HepG2 (cell line): ENCODE data around the gene MAP3K9. TPM values are rescaled to one million over a fixed set of nuclear protein-coding genes. Genes with fewer than 3 reads are reported as not detected.

ENCODE experiments used
- ATAC-seq: fragments of 200-7000 bp; cut with Tn5 transposase; 3 replicates; pipeline ENCODE4 v1.9.1; 2020; ENCODE audit warnings: mild to moderate bottlenecking, moderate library complexity
- BruUV-seq: library from RNA; stranded (reverse); fragments of 400-500 nt; replicated peaks from 2 replicates; lab custom pipeline; 2021; lab: Mats Ljungman, UMichigan
- CTCF ChIA-PET: fragments of 300-600 bp; formaldehyde crosslinking; extraction: SDS; loops from one replicate; lab custom pipeline; 2021; ENCODE audit warnings: low total read pairs, inconsistent platforms, low intra/inter-chr PET ratio; lab: Yijun Ruan, JAX
- POLR2A ChIA-PET: fragments of 350-600 bp; sonication (Branson Sonifier 250); formaldehyde crosslinking; loops from one replicate; lab custom pipeline; 2020; ENCODE audit warnings: antibody characterized with exemption, inconsistent platforms; lab: Yijun Ruan, JAX
- DNase-seq: peaks from one replicate; pipeline ENCODE4 v3.0.0-alpha.2; 2015; ENCODE audit warnings: low spot score
- FAIRE-seq: peaks from 3 replicates; lab custom pipeline; 2011; peaks lifted over from hg19 to GRCh38; lab: Jason Lieb, UNC
- H2AFZ ChIP-seq: one replicate; pipeline ENCODE4 v1.6.1; 2011; ENCODE audit warnings: low read length, inconsistent platforms
- H3K27ac ChIP-seq: fragments of 300-600 bp; 3 replicates; pipeline ENCODE4 v1.8.0; 2011; ENCODE audit warnings: mixed run types, mild to moderate bottlenecking, mixed read lengths, low read length, inconsistent platforms; ENCODE audit not compliant: insufficient read depth; ENCODE audit errors: extremely low read length
- H3K27me3 ChIP-seq, 2 experiments: fragments of 200-600 bp in 1 of 2; 2 replicates in 1 of 2; 3 replicates in 1 of 2; pipeline versions ENCODE4 v1.6.0 to v1.8.0; 2011; ENCODE audit warnings: low read length in 2 of 2, mild to moderate bottlenecking in 2 of 2, moderate library complexity in 2 of 2, inconsistent platforms in 1 of 2; ENCODE audit not compliant: insufficient read depth in 2 of 2, control insufficient read depth in 1 of 2
- H3K36me3 ChIP-seq, 2 experiments: fragments of 200-600 bp in 1 of 2; replicated peaks in 1 of 2; 2 replicates in 1 of 2; 3 replicates in 1 of 2; pipeline versions ENCODE4 v1.5.1 to v1.8.0; 2011; ENCODE audit warnings: low read length in 2 of 2, inconsistent platforms in 1 of 2; ENCODE audit not compliant: insufficient read depth in 2 of 2, control insufficient read depth in 1 of 2
- H3K4me1 ChIP-seq: 2 replicates; pipeline ENCODE4 v1.5.1; 2012; ENCODE audit warnings: low read length, inconsistent platforms; ENCODE audit not compliant: insufficient read depth
- H3K4me2 ChIP-seq: 2 replicates; pipeline ENCODE4 v1.6.0; 2011; ENCODE audit warnings: low read depth, low read length, inconsistent platforms
- H3K4me3 ChIP-seq, 3 experiments: fragments of 200-600 bp in 1 of 3; sonication (generic), shearing (Covaris generic) in 1 of 3; replicated peaks in 1 of 3; 2 replicates each; pipeline ENCODE4 v1.5.1; 2011 to 2016; ENCODE audit warnings: low read length in 3 of 3, inconsistent platforms in 2 of 3, low read depth in 2 of 3, mild to moderate bottlenecking in 2 of 3, control low read depth in 1 of 3, mixed read lengths in 1 of 3; ENCODE audit not compliant: insufficient read depth in 1 of 3
- H3K79me2 ChIP-seq: one replicate; pipeline ENCODE4 v1.6.1; 2011; ENCODE audit warnings: low read length, inconsistent platforms; ENCODE audit not compliant: insufficient read depth
- H3K9ac ChIP-seq: 2 replicates; pipeline ENCODE4 v1.6.0; 2011; ENCODE audit warnings: mild to moderate bottlenecking, low read depth, low read length, inconsistent platforms; ENCODE audit not compliant: insufficient read depth
- H3K9me3 ChIP-seq: 2 replicates; pipeline ENCODE4 v1.5.1; 2012; ENCODE audit warnings: mild to moderate bottlenecking, low read length
- H4K20me1 ChIP-seq: 2 replicates; pipeline ENCODE4 v1.6.0; 2011; ENCODE audit warnings: inconsistent platforms, mild to moderate bottlenecking, low read length, moderate library complexity; ENCODE audit not compliant: insufficient read depth
- FOXA1 ChIP-seq, 2 experiments: fragments of 450-650 bp in 1 of 2; sonication (generic) in 1 of 2; formaldehyde crosslinking in 1 of 2; IDR thresholded peaks; 2 replicates each; pipeline versions ENCODE4 v1.4.0 to v1.6.1; 2016 to 2020; ENCODE audit warnings: missing genetic modification reagents in 1 of 2
- HDAC1 ChIP-seq: sonication (generic); formaldehyde crosslinking; IDR thresholded peaks from 2 replicates; pipeline ENCODE4 v1.5.1; 2020; ENCODE audit warnings: mild to moderate bottlenecking, missing genetic modification reagents
- HDAC2 ChIP-seq: sonication (generic); formaldehyde crosslinking; IDR thresholded peaks from 2 replicates; pipeline ENCODE4 v1.4.0; 2020; ENCODE audit warnings: missing genetic modification reagents
- HNF1A ChIP-seq, 2 experiments: sonication (generic) in 1 of 2; formaldehyde crosslinking in 1 of 2; IDR thresholded peaks; 2 replicates each; pipeline versions ENCODE4 v1.4.0 to v1.6.1; 2016 to 2020; ENCODE audit warnings: borderline replicate concordance in 1 of 2, low read depth in 1 of 2, mild to moderate bottlenecking in 1 of 2, missing genetic modification reagents in 1 of 2
- JUN ChIP-seq: sonication (generic); formaldehyde crosslinking; IDR thresholded peaks from 2 replicates; pipeline ENCODE4 v1.4.0; 2020; ENCODE audit warnings: mild to moderate bottlenecking, missing genetic modification reagents
- KDM6A ChIP-seq: IDR thresholded peaks from 2 replicates; pipeline ENCODE4 v1.6.1; 2016; ENCODE audit warnings: low read depth
- NFRKB ChIP-seq: fragments of 450-650 bp; IDR thresholded peaks from 2 replicates; pipeline ENCODE4 v1.6.1; 2017
- ONECUT2 ChIP-seq: sonication (generic); formaldehyde crosslinking; IDR thresholded peaks from 2 replicates; pipeline ENCODE4 v1.4.0; 2020; ENCODE audit warnings: missing genetic modification reagents
- SPEN ChIP-seq: sonication (generic); formaldehyde crosslinking; IDR thresholded peaks from 2 replicates; pipeline ENCODE4 v1.5.1; 2020; ENCODE audit warnings: low read depth, mild to moderate bottlenecking, missing genetic modification reagents
- SSRP1 ChIP-seq: IDR thresholded peaks from 2 replicates; pipeline ENCODE4 v1.6.1; 2016; ENCODE audit warnings: control low read depth
- THAP7 ChIP-seq: sonication (generic); formaldehyde crosslinking; IDR thresholded peaks from 2 replicates; pipeline ENCODE4 v1.8.1; 2023; ENCODE audit warnings: mild to moderate bottlenecking, missing genetic modification reagents
- ZFP36L2 ChIP-seq: sonication (generic); formaldehyde crosslinking; IDR thresholded peaks from 2 replicates; pipeline ENCODE4 v1.4.0; 2020; ENCODE audit warnings: missing genetic modification reagents
- ZNF18 ChIP-seq: sonication (generic); formaldehyde crosslinking; IDR thresholded peaks from 2 replicates; pipeline ENCODE4 v1.8.0; 2022; ENCODE audit warnings: mild to moderate bottlenecking, missing genetic modification reagents; ENCODE audit not compliant: insufficient replicate concordance
- WGBS: methylation state at CpG from one replicate; pipeline ENCODE4 v1.1.6; 2017; ENCODE audit warnings: low lambda C conversion rate; 5-methylcytosine and 5-hydroxymethylcytosine counted together
- in situ Hi-C: cut with HindIII; loops from 2 replicates; pipeline ENCODE4 v1.10.0; 2017; ENCODE audit warnings: low pct_unique_long_range_greater_than_20kb; ENCODE audit not compliant: extremely low pct_ligation_motif_present
- intact Hi-C: fragments of 100-400 bp; cut with micrococcal nuclease; formaldehyde crosslinking; loops from one replicate; pipeline ENCODE4 v1.10.0; 2022; ENCODE audit not compliant: unreplicated experiment
- polyA plus RNA-seq, 8 experiments: library from polyadenylated mRNA; depleted of rRNA in 3 of 8; stranded (reverse) in 7 of 8; unstranded in 1 of 8; fragments of >200 nt; fragmentation: Illumina TruSeq in 4 of 8; extraction: Trizol in 4 of 8; gene quantifications; 2 replicates each; pipeline versions ENCODE4 v1.2.1 to v1.2.3, GENCODE V29; 2011 to 2016; ENCODE audit warnings: low read depth in 4 of 8, missing spikeins in 1 of 8, mixed read lengths in 1 of 8; ENCODE audit not compliant: insufficient read depth in 1 of 8
- total RNA-seq, 5 experiments: library from RNA; depleted of rRNA; stranded (reverse); fragments of >200 nt; fragmentation: Illumina TruSeq; extraction: Trizol; gene quantifications; 2 replicates each; pipeline ENCODE4 v1.2.3, GENCODE V29; 2016; ENCODE audit warnings: low read depth in 1 of 5

The MAP3K9 gene
- total and polyA plus RNA-seq, 2 of the 13 experiments (the other 11 are each of a cell fraction or from before 2014, with no cell fraction given), result 4.3 to 4.5 TPM

- CTCF ChIA-PET, result no interaction called here
- 98% methylated on average over 8 of the region's 8 CpGs for WGBS
- intact Hi-C loops, result no loop called here
These were observed 12.8 kb downstream of the MAP3K9 start for GRCh38 chr14:70796551-70796950.

More at GRCh38 chr14:70796551-70796950, 12.8 kb downstream of the MAP3K9 start:
- H3K9me3 ChIP-seq, result no peaks in the 10 kb centered on the region
- H3K27ac ChIP-seq, result no peak overlapping the region
- no TSS peak for BruUV-seq
- in situ Hi-C loops, result no loop called here
- H3K9ac ChIP-seq, result no peak overlapping the region
- POLR2A ChIA-PET, result no interaction called here
- no peak for ATAC-seq
- no peak for FAIRE-seq
- peaks cover 2% of the 10 kb centered on the region for H3K79me2 ChIP-seq
- 0 out of 2 replicates have a peak, but pooled peaks cover 3% of the 10 kb centered on the region for H4K20me1 ChIP-seq
- DNase-seq, result no peak
- TF ChIP-seq ZNF18 (CRISPR knock-in tag), result no peak
- TF ChIP-seq ONECUT2 (CRISPR knock-in tag), result no peak
- TF ChIP-seq SPEN (CRISPR knock-in tag), result no peak
- no peak for TF ChIP-seq HDAC2 (CRISPR knock-in tag)
- no peak for TF ChIP-seq ZFP36L2
- no peak for TF ChIP-seq KDM6A (CRISPR knock-in tag)
- no peak for TF ChIP-seq HDAC1 (CRISPR knock-in tag)
- TF ChIP-seq SSRP1, result no peak
- TF ChIP-seq NFRKB, result no peak
- TF ChIP-seq JUN (CRISPR knock-in tag), result no peak
- TF ChIP-seq FOXA1 (IDR thresholded peaks at IDR 0.05), result no peak
- no peak for TF ChIP-seq FOXA1 (CRISPR knock-in tag; IDR thresholded peaks at IDR 0.05)
- no peak for TF ChIP-seq HNF1A (IDR thresholded peaks at IDR 0.05; ENCODE audit: low read depth)
- no peak for TF ChIP-seq HNF1A (CRISPR knock-in tag; IDR thresholded peaks at IDR 0.05; ENCODE audit: borderline replicate concordance)
- TF ChIP-seq THAP7 (CRISPR knock-in tag), result no peak
- TF ChIP-seq, all 625 proteins: peak for 0
- H2AFZ ChIP-seq, result no peak overlapping the region
- no peak overlapping the region for H3K4me3 ChIP-seq
- peaks cover 13 to 34% of the 10 kb centered on the region in 2 experiments for H3K36me3 ChIP-seq
- H3K4me1 ChIP-seq, result no peaks in the 10 kb centered on the region
- no peak overlapping the region for H3K4me2 ChIP-seq
- no peaks in the 10 kb centered on the region for H3K27me3 ChIP-seq
